AG10803 (cell line): ENCODE results near the gene PARVG.

Source experiments
- DNase-seq: peaks from one replicate; pipeline ENCODE4 v3.0.0; 2010; ENCODE audit warnings: low read depth
- H3K4me3 ChIP-seq: 2 replicates; pipeline ENCODE4 v1.5.1; 2011; ENCODE audit warnings: mild to moderate bottlenecking, low read length, control low read depth
- CTCF ChIP-seq: conservative IDR thresholded peaks from 2 replicates; pipeline ENCODE4 v1.5.1; 2011; ENCODE audit warnings: mild to moderate bottlenecking, low read length, control low read depth, inconsistent platforms

Gene PARVG

DNA sequence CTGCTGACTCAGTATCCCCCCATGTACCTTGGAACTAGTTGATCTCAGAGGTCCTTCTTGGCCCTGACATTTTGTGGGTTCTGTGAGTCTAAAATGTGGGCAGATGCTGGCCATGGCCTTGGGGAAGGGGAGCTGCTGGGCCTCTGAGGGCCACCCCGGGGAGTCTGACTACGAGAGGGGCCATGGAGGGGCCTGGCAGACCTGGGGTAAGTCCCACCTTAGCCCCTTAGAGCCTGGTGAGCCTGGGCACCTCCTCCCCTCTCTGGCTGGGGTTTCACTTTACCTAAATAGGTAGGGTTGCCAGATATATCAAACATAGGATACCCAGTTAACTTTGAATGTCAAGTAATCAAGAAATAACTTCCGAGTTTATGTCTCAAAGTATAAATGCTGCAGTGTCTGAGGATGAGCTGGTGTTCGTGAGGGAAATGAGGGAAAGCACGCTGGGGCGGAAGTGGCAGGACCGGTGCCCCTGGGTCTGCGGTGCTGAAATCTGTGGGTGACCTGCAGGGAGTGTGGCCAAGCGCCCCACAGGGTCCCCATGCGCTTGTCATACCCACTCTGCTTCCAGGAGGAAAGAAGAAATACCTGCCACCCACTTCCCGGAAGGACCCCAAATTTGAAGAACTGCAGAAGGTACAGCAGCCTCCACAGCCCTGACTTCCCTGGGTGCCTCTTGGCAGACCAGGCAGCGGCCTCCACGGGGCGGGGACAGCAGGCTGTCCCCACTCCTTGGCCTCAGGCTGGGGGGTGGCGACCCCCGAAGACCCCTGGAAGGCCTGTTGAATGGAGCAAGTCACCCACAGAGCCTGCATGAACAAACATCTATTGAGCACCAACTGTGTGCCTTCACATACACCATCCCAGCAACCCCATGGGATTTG lies 4.8 kb downstream of the PARVG start:
- DNase-seq = no peak
- H3K4me3 ChIP-seq = no peak overlapping the region
- no peak for TF ChIP-seq CTCF

- no peak overlapping the region for H3K4me3 ChIP-seq
- DNase-seq = no peak
- no peak for TF ChIP-seq CTCF
These were observed 5.4 kb downstream of the PARVG start for GRCh38 chr22:44186121-44186510.

DNA sequence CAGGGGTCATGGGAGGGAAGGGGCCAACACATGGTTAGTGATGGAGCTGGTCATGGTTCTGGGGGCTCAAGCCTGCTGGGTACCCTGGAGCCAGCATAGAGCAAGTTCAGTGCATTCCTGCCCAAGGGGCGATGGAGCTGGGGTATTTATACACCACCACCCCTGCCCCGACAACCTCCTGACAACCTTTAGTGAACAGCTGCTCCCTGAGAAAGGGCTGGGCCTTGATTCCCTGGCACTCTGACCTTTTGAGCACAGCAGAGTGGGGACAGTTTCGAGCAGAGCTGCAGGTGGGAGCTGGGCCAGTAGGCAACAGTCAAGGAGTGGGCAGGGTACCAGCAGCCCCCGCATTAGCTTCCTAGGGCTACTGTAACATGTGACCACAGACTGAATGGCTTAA lies 6.0 kb downstream of the PARVG start:
- no peak for TF ChIP-seq CTCF
- no peak for DNase-seq

GRCh38 chr22:44187652-44188230 lies 7.0 kb downstream of the PARVG start:
- H3K4me3 ChIP-seq = no peak overlapping the region
- no peak for TF ChIP-seq CTCF
- DNase-seq = no peak

More for the DNA sequence above, 6.0 kb downstream of the PARVG start:
- no peak overlapping the region for H3K4me3 ChIP-seq

DNA sequence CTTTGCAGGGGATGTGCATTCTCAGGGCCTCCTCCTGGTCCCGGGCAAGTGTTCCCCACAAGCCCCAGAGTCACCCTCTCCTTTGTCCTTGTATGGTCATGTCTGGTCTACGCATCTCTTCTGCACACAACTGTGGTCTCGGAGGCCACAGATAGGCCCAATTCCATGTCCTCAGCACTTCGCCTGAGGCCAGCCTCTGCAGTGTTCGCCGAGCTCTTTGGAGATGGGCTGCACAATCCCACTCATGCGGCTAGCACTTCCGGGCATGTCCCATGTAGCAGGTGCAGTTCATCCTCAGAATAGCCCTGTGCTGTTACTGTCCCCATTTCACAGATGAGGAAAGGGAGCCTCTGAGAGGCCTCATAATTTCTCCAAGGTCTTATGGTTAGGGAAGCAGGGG lies 7.6 kb downstream of the PARVG start:
- DNase-seq = no peak
- H3K4me3 ChIP-seq = no peak overlapping the region
- TF ChIP-seq CTCF = no peak

DNA sequence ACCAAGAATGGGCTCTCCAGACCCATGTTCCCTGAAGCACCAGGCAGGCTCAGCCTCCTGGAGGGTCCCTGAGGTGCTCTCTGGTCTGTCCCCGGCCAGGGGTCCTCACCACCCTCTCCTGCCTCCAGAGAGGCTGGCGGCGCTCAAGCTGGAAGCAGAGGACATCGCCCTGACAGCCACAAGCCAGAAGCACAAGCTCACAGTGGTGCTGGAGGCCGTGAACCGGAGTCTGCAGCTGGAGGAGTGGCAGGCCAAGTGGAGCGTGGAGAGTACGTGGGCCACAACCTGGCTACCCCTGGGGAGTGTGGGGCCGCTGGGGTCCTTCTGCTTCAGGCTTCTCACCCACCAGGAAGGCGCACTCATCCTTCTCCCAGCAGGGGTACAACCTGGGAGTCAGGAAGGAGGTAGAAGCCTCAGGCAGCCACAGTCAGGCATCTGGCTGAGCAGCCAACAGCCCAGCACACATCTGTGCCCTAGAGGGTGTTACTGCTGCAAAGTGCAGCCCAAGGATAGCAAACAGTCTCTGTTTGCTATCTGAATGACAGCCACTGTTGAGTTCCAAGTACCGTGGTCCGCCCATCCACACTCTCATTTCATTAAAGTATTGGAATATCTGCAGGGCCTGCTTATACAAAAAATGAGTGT lies 8.4 kb downstream of the PARVG start:
- DNase-seq = no peak
- TF ChIP-seq CTCF = no peak
- H3K4me3 ChIP-seq = no peak overlapping the region
